ENCODE results near the gene TAB2. TPM values are rescaled to one million over a fixed set of nuclear protein-coding genes. Genes with fewer than 3 reads are reported as not detected.

The TAB2 gene
- total and polyA plus RNA-seq, 2 experiments from 2014 or later, result 14.2 to 51.9 TPM

DNA sequence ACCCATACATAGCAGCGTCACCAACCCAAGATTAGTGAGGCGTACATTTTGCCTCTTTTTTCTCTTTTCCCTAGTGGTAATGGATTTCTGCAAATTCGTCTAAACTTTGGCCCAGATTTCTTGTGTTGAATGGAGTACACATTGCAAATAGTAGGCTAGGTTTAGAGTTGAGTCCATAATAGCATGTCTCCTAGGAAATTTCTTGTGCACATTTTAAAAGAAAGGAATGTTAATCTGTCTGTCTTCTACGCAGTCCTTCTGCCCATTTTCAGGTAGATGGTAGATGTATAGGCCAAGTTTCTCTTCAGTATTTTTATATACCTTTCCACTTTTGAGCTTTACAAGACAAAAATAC lies 15.7 kb downstream of the TAB2 start:
- H3K4me1 ChIP-seq (ENCODE audit: insufficient read depth), result peaks cover 60% of the 10 kb centered on the region

DNA sequence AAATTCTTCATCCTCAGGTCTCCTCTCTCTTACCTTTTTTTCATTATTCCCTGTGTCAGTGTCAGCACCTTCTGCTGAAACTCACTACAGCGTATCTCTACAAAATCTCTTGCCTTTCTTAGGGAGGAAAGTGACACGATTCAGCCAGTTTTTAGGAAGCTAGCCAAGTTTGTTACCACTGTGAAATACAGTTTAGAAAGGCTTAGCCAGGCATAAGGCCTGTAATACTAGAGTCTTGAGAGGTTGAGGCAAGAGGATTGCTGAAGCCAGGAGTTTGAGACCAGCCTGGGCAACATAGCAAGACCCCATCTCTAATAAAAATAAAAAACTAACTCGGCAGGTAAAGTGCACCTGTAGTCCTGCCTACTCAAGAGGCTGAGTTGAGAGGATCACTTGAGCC lies 16.7 kb downstream of the TAB2 start:
- DNase-seq (ENCODE audit: low spot score), result no peak
- Histone ChIP-seq H3K9me2 (replicated peaks; ENCODE audit: insufficient read depth) (no peaks in the 10 kb centered on the region), H3K36me3 (replicated peaks; ENCODE audit: insufficient read depth, low read depth) (no peaks in the 10 kb centered on the region), H3K9me3 (ENCODE audit: low read depth) (no peaks in the 10 kb centered on the region), H3K4me2 (no peak overlapping the region), H3K4me1 (ENCODE audit: insufficient read depth) (peaks cover 60% of the 10 kb centered on the region), H3K27ac (peak overlapping the region; percentile 35), H4K20me1 (ENCODE audit: insufficient read depth, poor library complexity, severe bottlenecking) (peaks cover 96% of the 10 kb centered on the region), H3K27me3 (no peaks in the 10 kb centered on the region), H3K4me3 (no peak overlapping the region), H3K79me2 (peaks cover 100% of the 10 kb centered on the region), H2AFZ (no peak overlapping the region)
- WGBS (ENCODE audit: low lambda C conversion rate, missing lambda C conversion rate), result 60% methylated on average over 3 of the region's 3 CpGs
- TF ChIP-seq, protein P1, sequence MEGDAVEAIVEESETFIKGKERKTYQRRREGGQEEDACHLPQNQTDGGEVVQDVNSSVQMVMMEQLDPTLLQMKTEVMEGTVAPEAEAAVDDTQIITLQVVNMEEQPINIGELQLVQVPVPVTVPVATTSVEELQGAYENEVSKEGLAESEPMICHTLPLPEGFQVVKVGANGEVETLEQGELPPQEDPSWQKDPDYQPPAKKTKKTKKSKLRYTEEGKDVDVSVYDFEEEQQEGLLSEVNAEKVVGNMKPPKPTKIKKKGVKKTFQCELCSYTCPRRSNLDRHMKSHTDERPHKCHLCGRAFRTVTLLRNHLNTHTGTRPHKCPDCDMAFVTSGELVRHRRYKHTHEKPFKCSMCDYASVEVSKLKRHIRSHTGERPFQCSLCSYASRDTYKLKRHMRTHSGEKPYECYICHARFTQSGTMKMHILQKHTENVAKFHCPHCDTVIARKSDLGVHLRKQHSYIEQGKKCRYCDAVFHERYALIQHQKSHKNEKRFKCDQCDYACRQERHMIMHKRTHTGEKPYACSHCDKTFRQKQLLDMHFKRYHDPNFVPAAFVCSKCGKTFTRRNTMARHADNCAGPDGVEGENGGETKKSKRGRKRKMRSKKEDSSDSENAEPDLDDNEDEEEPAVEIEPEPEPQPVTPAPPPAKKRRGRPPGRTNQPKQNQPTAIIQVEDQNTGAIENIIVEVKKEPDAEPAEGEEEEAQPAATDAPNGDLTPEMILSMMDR (IDR thresholded peaks at IDR 0.05; ENCODE audit: poor library complexity), result no peak
- TF ChIP-seq EZH2phosphoT487 (IDR thresholded peaks at IDR 0.05; ENCODE audit: low read depth, severe bottlenecking, unreplicated experiment) (no peak), EZH2 (IDR thresholded peaks at IDR 0.05; ENCODE audit: borderline replicate concordance) (no peak)

More for the DNA sequence above, 15.7 kb downstream of the TAB2 start:
- no peaks in the 10 kb centered on the region for H3K9me2 ChIP-seq (replicated peaks; ENCODE audit: insufficient read depth)
- peaks cover 98% of the 10 kb centered on the region for H4K20me1 ChIP-seq (ENCODE audit: insufficient read depth, poor library complexity, severe bottlenecking)
- no peaks in the 10 kb centered on the region for H3K36me3 ChIP-seq (replicated peaks; ENCODE audit: insufficient read depth, low read depth)
- H3K27me3 ChIP-seq, result no peaks in the 10 kb centered on the region
- no peak overlapping the region for H2AFZ ChIP-seq
- no peak for DNase-seq (ENCODE audit: low spot score)
- H3K4me2 ChIP-seq, result peak overlapping the region; percentile 63
- H3K4me3 ChIP-seq, result no peak overlapping the region
- 79% methylated on average over 4 of the region's 4 CpGs for WGBS (ENCODE audit: low lambda C conversion rate, missing lambda C conversion rate)
- no peaks in the 10 kb centered on the region for H3K9me3 ChIP-seq (ENCODE audit: low read depth)
- no peak for TF ChIP-seq EZH2phosphoT487 (IDR thresholded peaks at IDR 0.05; ENCODE audit: low read depth, severe bottlenecking, unreplicated experiment)
- no peak for TF ChIP-seq EZH2 (IDR thresholded peaks at IDR 0.05; ENCODE audit: borderline replicate concordance)
- TF ChIP-seq, protein P1 (IDR thresholded peaks at IDR 0.05; ENCODE audit: poor library complexity), result no peak
- peak overlapping the region; percentile 39 for H3K27ac ChIP-seq
- H3K79me2 ChIP-seq, result peaks cover 100% of the 10 kb centered on the region

DNA sequence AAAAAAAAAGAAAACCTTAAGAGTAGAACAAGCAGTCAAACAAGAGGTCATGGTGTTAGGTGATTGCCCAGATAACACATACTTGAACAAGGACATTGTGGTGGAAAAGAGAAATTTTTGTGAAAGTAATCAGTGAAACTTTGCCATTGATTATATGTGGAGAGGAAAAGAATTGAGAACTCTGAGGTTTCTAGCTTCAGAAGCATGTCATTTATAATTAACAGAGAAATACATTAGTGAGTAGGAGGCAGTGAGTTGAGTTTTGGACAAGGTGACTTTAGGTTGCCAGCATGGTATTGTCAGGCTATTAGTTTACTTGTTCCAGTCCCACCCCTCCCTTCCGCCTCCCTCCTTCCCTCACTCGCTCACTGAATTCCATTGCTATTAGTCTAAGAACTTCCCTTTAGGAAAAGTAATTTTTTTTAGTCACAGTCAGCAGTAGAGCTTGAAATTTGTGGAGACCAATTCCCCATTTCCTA lies 17.2 kb downstream of the TAB2 start:
- peak overlapping the region; percentile 35 for H3K27ac ChIP-seq
- 68% methylated on average over 2 of the region's 2 CpGs for WGBS (ENCODE audit: low lambda C conversion rate, missing lambda C conversion rate)
- no peaks in the 10 kb centered on the region for H3K9me3 ChIP-seq (ENCODE audit: low read depth)
- no peak overlapping the region for H3K4me3 ChIP-seq
- no peaks in the 10 kb centered on the region for H3K36me3 ChIP-seq (replicated peaks; ENCODE audit: insufficient read depth, low read depth)
- no peaks in the 10 kb centered on the region for H3K9me2 ChIP-seq (replicated peaks; ENCODE audit: insufficient read depth)
- H3K4me1 ChIP-seq (ENCODE audit: insufficient read depth), result peaks cover 60% of the 10 kb centered on the region
- H2AFZ ChIP-seq, result no peak overlapping the region
- no peaks in the 10 kb centered on the region for H3K27me3 ChIP-seq
- peak; percentile 25 for DNase-seq (ENCODE audit: low spot score)
- peaks cover 94% of the 10 kb centered on the region for H4K20me1 ChIP-seq (ENCODE audit: insufficient read depth, poor library complexity, severe bottlenecking)
- TF ChIP-seq, protein P1 (IDR thresholded peaks at IDR 0.05; ENCODE audit: poor library complexity), result no peak
- TF ChIP-seq EZH2 (IDR thresholded peaks at IDR 0.05; ENCODE audit: borderline replicate concordance), result no peak
- no peak for TF ChIP-seq EZH2phosphoT487 (IDR thresholded peaks at IDR 0.05; ENCODE audit: low read depth, severe bottlenecking, unreplicated experiment)
- H3K4me2 ChIP-seq, result peak overlapping the region; percentile 18
- peaks cover 100% of the 10 kb centered on the region for H3K79me2 ChIP-seq
